Measurements from ENCODE around the gene HOXB6.

The HOXB6 gene

GRCh38 chr17:48609033-48609432, 4.2 kb upstream of the HOXB6 start:
- DNase-seq: no peak

- no peak for DNase-seq
These were observed 3.7 kb upstream of the HOXB6 start for GRCh38 chr17:48608494-48608834.

GRCh38 chr17:48606892-48607614, 2.3 kb upstream of the HOXB6 start:
- DNase-seq: no peak

- DNase-seq: no peak
These were observed 1.5 kb upstream of the HOXB6 start for GRCh38 chr17:48605991-48606891.

GRCh38 chr17:48605409-48605919, 678 bp upstream of the HOXB6 start:
- DNase-seq: no peak

GRCh38 chr17:48603959-48604769, 622 bp downstream of the HOXB6 start:
- DNase-seq: no peak

GRCh38 chr17:48601539-48602425, 3.0 kb downstream of the HOXB6 start:
- DNase-seq: no peak

GRCh38 chr17:48601207-48601538, 3.6 kb downstream of the HOXB6 start:
- DNase-seq: no peak

- no peak for DNase-seq
These were observed 4.3 kb downstream of the HOXB6 start for GRCh38 chr17:48600244-48601098.

- no peak for DNase-seq
These were observed 5.4 kb downstream of the HOXB6 start for GRCh38 chr17:48599354-48599753.

- no peak for DNase-seq
These were observed 6.0 kb downstream of the HOXB6 start for GRCh38 chr17:48598736-48599135.

GRCh38 chr17:48597778-48598631, 6.8 kb downstream of the HOXB6 start:
- no peak for DNase-seq

- DNase-seq: no peak
These were observed 7.3 kb downstream of the HOXB6 start for GRCh38 chr17:48597528-48597777.

- DNase-seq: no peak
These were observed 7.9 kb downstream of the HOXB6 start for GRCh38 chr17:48596735-48597527.

- DNase-seq: no peak
These were observed 8.6 kb downstream of the HOXB6 start for GRCh38 chr17:48596000-48596734.

GRCh38 chr17:48595278-48595999, 9.3 kb downstream of the HOXB6 start:
- no peak for DNase-seq

GRCh38 chr17:48594538-48595277, 10.1 kb downstream of the HOXB6 start:
- DNase-seq: no peak

All from NCI-H510A treated with DMSO at 0.1 percent for 48 hours (cell line).